DOHH2 (cell line): Measurements from ENCODE around the gene CARD18.

Experiments
- EZH2phosphoT487 ChIP-seq: fragments of 200-600 bp; sonication (generic); IDR thresholded peaks from 2 replicates; pipeline ENCODE4 v1.6.1; 2017; ENCODE audit warnings: borderline replicate concordance, mild to moderate bottlenecking, antibody characterized with exemption, low read length, moderate library complexity, mixed read lengths
- TF ChIP-seq, protein P1 (sequence below): fragments of 200-600 bp; sonication (generic); IDR thresholded peaks from one replicate; pipeline ENCODE4 v1.5.1; 2014; ENCODE audit warnings: antibody characterized with exemption, mild to moderate bottlenecking, low read depth, low read length; ENCODE audit not compliant: poor library complexity, severe bottlenecking

DNA sequence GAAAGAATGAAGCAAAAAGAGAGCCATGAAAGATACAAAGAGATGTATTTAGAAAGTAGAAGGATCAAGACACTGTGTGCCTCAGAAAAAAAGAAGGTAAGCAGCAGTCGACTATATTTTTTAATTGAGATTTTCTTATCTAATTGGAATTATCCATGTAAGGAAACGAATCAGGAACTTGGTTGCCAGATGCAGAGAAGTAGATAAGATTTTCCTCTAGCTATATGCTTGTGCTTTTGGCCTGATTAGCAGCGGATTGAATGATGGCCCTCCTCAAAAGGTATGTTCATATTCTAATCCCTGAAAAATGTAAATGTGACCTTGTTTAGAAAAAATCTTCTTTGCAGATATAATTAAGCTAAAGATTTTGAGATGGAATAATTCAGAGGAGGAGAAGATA, 43.9 kb upstream of the CARD18 start:
- TF ChIP-seq, protein P1, sequence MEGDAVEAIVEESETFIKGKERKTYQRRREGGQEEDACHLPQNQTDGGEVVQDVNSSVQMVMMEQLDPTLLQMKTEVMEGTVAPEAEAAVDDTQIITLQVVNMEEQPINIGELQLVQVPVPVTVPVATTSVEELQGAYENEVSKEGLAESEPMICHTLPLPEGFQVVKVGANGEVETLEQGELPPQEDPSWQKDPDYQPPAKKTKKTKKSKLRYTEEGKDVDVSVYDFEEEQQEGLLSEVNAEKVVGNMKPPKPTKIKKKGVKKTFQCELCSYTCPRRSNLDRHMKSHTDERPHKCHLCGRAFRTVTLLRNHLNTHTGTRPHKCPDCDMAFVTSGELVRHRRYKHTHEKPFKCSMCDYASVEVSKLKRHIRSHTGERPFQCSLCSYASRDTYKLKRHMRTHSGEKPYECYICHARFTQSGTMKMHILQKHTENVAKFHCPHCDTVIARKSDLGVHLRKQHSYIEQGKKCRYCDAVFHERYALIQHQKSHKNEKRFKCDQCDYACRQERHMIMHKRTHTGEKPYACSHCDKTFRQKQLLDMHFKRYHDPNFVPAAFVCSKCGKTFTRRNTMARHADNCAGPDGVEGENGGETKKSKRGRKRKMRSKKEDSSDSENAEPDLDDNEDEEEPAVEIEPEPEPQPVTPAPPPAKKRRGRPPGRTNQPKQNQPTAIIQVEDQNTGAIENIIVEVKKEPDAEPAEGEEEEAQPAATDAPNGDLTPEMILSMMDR, result no peak
- no peak for TF ChIP-seq EZH2phosphoT487
